ENCODE measurements around the gene SPOUT1. TPM values are rescaled to one million over a fixed set of nuclear protein-coding genes. Genes with fewer than 3 reads are reported as not detected.
"Not testable (repeated sequence)": the region's sequence is repeated elsewhere in the genome, so short reads cannot be mapped to it uniquely, and the experiment has no call there.

SPOUT1 gene
- total RNA-seq, 2 donors from 2014 or later: 32.3 to 33.3 TPM

DNA sequence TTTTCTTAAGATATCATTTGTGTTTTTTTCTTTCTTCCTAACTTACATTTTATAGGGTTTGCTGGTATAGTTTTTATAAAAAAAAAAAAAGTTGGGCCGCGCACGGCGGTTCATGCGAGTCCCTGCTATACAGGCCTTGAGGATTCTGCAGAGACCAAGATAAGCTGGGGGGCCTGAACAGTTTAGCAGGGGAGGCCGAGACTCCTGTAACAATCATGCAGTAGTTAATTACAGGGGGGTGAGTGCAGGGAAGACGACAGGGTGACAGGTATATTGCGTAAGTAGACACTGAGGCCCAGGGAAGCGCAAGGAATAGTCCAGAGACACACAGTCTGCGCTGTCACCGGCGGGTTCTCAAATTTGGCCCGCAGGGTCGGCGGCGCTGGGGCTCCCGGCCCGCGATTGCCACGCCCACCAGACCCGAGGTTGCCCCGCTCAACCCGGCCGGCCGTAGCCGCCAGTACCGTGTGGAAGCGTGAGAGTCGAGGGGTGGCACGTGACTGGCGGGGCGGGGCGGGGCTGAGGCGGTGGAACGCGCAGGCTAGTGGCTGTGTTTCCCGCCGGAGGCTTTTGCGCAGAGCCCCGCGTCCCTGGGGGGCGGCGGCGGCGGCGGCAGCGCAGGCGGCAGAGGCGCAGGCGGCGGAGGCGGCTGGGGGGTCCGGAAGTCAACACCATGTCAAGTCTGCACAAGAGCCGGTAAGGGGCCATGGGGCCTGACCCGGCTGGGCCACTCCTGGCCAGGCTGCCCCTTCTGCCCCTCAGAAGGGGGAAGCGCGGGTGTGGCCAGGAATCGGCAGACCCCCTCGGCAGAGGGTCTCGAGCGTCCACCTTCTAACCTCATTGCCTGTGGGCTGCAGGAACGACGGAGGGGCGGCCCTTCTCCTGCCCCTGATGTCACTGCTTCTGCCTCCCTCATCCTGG lies 42.7 kb downstream of the SPOUT1 start, which contains the start of gene TBC1D13:
TSS of gene TBC1D13 (plus strand) at position 573 of the 921 bp plus-strand sequence. CDS start at position 674, 101 bp downstream.
- ATAC-seq: peak; percentile 99
- DNase-seq: peak; percentile 88 to 93
- intact Hi-C loops (cut with DNase I, micrococcal nuclease): no loop called here

GRCh38 chr9:128785427-128785826 lies 44.2 kb downstream of the SPOUT1 start:
- no peak for DNase-seq
- no peak for ATAC-seq
- intact Hi-C loops (cut with DNase I, micrococcal nuclease): no loop called here

DNA sequence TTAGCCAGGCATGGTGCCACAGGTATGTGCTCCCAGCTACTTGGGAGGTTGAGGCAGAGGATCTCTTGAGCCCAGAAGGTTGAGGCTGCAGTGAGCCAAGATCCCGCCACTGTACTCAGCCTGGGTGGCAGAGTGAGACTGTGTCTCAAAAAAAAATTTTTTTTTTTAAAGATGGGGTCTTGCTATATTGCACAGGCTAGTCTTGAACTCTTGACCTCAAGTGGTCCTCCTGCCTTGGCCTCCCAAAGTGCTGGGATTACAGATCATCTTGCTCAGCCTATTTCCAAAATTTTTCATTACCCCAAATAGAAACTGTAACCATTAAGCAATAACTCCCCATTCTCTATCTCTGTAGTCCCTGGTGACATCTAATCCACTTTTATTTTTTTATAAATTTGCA lies 46.9 kb downstream of the SPOUT1 start:
- intact Hi-C loops (cut with DNase I, micrococcal nuclease): no loop called here
- ATAC-seq: no peak

DNA sequence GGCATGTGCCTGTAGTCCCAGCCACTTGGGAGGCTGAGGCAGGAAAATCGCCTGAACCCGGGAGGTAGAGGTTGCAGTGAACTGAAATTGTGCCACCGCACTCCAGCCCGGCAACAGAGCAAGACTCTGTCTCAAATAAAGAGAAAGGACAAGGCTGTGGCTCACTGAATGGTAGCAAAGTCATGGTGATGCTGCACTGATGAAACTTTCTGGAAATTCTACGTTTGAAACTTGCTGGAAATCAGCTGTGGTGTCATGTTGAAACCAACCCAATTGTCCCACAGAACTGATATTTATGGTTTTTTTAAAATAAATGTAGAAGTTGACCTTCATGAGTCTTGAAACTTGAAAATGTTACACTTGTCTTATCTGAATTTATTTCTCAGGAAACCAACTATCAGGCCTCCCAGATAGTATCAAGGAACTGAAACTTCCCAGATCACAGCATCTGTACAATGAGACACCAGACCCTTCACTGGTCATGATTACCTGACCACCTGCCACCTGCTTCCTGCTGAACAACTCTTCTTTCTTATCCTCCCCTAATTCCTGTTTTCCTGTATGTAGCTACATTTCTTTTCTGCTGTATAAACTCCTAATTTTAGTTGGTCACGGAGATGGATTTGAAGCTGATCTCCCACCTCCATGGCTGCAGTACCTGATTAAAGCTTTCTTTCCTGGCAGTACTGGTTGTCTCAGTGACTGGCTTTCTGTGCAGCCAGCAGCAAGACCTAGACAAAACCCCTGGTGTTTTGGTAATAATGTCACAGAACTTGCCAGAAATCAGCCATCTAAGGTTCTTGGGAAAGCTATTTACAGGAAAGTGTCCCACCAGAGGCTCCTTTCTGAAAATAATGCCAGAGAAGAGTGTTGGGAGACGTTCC lies 48.2 kb downstream of the SPOUT1 start:
- no peak for ATAC-seq
- DNase-seq: no peak
- intact Hi-C loops (cut with DNase I, micrococcal nuclease): no loop called here

More for the DNA sequence above, 46.9 kb downstream of the SPOUT1 start:
- no peak for DNase-seq

GRCh38 chr9:128780093-128780492 lies 49.5 kb downstream of the SPOUT1 start:
- intact Hi-C loops (cut with DNase I, micrococcal nuclease); ATAC-seq; DNase-seq: not testable (repeated sequence)

- no peak for DNase-seq
- no peak for ATAC-seq
- intact Hi-C loops (cut with DNase I, micrococcal nuclease): no loop called here
Observed at GRCh38 chr9:128774804-128775203, 54.8 kb downstream of the SPOUT1 start.

GRCh38 chr9:128773049-128773448 lies 56.5 kb downstream of the SPOUT1 start:
- no peak for DNase-seq

GRCh38 chr9:128771745-128772519 lies 57.7 kb downstream of the SPOUT1 start, which contains the start of gene ZER1:
Gene ZER1 (minus strand): TSS chr9:128771927. CDS start chr9:128755565, 16,362 bp downstream.
- intact Hi-C loops (cut with DNase I, micrococcal nuclease): no loop called here
- DNase-seq: peak; percentile 91 to 97
- peak; percentile 95 for ATAC-seq

More at GRCh38 chr9:128773049-128773448, 56.5 kb downstream of the SPOUT1 start:
- intact Hi-C loops (cut with DNase I, micrococcal nuclease): no loop called here
- ATAC-seq: no peak

DNA sequence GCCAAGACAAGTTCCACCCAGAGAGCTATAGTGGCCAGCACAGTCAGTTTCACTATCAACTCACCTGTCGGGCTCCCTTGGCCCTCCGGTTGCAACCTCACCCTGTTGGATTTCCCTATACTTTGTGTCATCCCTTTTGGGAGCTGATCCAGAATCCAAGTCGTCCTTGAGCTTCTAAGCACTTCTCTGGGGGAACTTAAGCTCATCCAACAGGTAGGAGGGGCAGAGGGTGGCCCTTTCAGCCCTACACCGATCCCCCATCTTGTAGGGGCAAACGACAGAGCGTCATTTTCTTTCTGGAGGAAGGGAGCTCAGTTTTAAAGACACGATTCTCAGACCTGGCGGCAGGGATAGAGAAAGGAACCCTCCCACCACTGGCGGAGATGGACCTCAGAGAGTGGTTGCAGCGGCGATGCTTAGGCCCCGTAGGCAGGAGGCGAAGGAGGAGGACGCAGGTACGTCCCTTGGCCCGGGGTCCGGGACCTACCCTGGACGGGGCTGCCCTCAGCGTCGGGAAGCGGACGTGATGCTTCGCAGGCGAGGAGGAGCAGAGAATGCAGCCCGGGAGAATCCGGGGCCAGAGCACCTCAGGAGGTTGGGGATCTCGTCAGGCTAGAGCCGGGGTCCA lies 58.4 kb downstream of the SPOUT1 start:
- DNase-seq: peak; percentile 40 to 44
- intact Hi-C loops (cut with DNase I, micrococcal nuclease): no loop called here
- ATAC-seq: peak; percentile 66

DNA sequence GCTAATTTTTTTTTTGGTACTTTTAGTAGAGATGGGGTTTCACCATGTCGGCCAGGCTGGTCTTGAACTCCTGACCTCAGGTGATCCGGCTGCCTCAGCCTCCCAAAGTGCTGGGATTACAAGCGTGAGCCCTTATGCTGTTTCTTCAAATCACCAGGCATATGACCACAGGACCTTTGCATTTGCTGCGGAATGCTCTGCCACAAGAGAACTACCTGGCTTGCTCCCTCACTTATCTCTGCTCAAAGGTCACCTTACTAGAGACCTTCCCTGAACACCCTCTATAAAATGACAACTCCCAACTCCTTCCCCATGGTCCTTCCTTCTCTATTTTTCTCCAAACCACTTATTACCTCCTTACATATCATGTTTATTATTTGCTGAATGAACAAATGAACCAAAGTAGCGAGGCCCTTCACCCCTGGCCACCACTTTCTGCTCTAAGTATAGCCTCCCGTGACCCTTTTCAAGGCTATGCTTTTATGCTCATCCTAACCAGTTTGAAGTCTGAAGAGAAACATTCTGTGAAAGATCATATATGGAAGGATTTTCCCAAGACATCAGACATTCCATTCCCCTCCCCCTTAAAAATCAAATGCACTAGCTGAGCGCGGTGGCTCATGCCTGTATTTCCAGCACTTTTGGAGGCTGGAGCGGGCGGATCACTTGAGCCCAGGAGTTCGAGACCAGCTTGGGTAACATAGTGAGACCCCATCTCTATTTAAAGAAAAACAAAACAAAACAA lies 59.1 kb downstream of the SPOUT1 start:
- ATAC-seq (peak; percentile 41), DNase-seq (peak in 1 of 2 donors; percentile 15)
- intact Hi-C loops (cut with DNase I, micrococcal nuclease): no loop called here

Other genes with a start within 250 kb of the SPOUT1 start
- gene DYNC2I2, start 172.9 kb downstream of the SPOUT1 start, total RNA-seq: 10 to 100 TPM; 34.8 to 51.5 TPM
- gene SET, start 140.6 kb downstream of the SPOUT1 start, total RNA-seq: 100 to 1,000 TPM; 153 to 193 TPM
- 1 to 10 TPM; 4.2 to 5.4 TPM for gene PKN3, start 127.3 kb downstream of the SPOUT1 start, total RNA-seq
- 10 to 100 TPM; 76.2 to 82.5 TPM for gene ZDHHC12, start 105.7 kb downstream of the SPOUT1 start, total RNA-seq
- 10 to 100 TPM; 53.0 to 62.0 TPM for gene ZER1, start 57.9 kb downstream of the SPOUT1 start, total RNA-seq
- gene TBC1D13, start 42.5 kb downstream of the SPOUT1 start, total RNA-seq: 10 to 100 TPM; 21.9 to 24.4 TPM
- gene ENDOG, start 11.3 kb downstream of the SPOUT1 start, total RNA-seq: 10 to 100 TPM; 46.5 to 63.0 TPM
- gene KYAT1, start 52.2 kb upstream of the SPOUT1 start, total RNA-seq: 1 to 10 TPM; 2.1 TPM
- gene LRRC8A, start 52.3 kb upstream of the SPOUT1 start, total RNA-seq: 10 to 100 TPM; 21.8 to 38.3 TPM
- 1 to 10 TPM; 1.5 to 7.1 TPM for gene PHYHD1, start 91.2 kb upstream of the SPOUT1 start, total RNA-seq
- 10 to 100 TPM; 12.1 to 12.8 TPM for gene DOLK, start 117.8 kb upstream of the SPOUT1 start, total RNA-seq
- 10 to 100 TPM; 19.6 to 23.6 TPM for gene NUP188, start 117.9 kb upstream of the SPOUT1 start, total RNA-seq
- gene SH3GLB2, start 198.5 kb upstream of the SPOUT1 start, total RNA-seq: 100 to 1,000 TPM; 158 to 169 TPM
- 10 to 100 TPM; 68.3 to 71.3 TPM for gene MIGA2, start 206.8 kb upstream of the SPOUT1 start, total RNA-seq